Activated T-cell treated with anti-CD3 and anti-CD28 coated beads, Interleukin-2, amount 50 U/mL, for 24 hours (primary cell): ENCODE measurements around the gene PBX4.

Source experiments
- DNase-seq: peaks from one replicate; pipeline ENCODE4 v3.0.0-alpha.2; 2020
- H3K27ac Mint-ChIP-seq: 2 replicates; pipeline ENCODE4 v1.8.0; 2020; ENCODE audit warnings: mild to moderate bottlenecking, mixed read lengths
- H3K27me3 Mint-ChIP-seq: 2 replicates; pipeline ENCODE4 v1.8.0; 2020; ENCODE audit warnings: mixed read lengths
- H3K36me3 Mint-ChIP-seq: 2 replicates; pipeline ENCODE4 v1.8.0; 2020; ENCODE audit warnings: low read depth, mixed read lengths
- H3K4me1 Mint-ChIP-seq: 2 replicates; pipeline ENCODE4 v1.8.0; 2020; ENCODE audit warnings: low read depth, mixed read lengths
- H3K4me3 Mint-ChIP-seq: 2 replicates; pipeline ENCODE4 v1.8.0; 2020; ENCODE audit warnings: mild to moderate bottlenecking, moderate library complexity, mixed read lengths
- H3K9me3 Mint-ChIP-seq: 2 replicates; pipeline ENCODE4 v1.8.0; 2020; ENCODE audit warnings: mixed read lengths

The PBX4 gene

DNA sequence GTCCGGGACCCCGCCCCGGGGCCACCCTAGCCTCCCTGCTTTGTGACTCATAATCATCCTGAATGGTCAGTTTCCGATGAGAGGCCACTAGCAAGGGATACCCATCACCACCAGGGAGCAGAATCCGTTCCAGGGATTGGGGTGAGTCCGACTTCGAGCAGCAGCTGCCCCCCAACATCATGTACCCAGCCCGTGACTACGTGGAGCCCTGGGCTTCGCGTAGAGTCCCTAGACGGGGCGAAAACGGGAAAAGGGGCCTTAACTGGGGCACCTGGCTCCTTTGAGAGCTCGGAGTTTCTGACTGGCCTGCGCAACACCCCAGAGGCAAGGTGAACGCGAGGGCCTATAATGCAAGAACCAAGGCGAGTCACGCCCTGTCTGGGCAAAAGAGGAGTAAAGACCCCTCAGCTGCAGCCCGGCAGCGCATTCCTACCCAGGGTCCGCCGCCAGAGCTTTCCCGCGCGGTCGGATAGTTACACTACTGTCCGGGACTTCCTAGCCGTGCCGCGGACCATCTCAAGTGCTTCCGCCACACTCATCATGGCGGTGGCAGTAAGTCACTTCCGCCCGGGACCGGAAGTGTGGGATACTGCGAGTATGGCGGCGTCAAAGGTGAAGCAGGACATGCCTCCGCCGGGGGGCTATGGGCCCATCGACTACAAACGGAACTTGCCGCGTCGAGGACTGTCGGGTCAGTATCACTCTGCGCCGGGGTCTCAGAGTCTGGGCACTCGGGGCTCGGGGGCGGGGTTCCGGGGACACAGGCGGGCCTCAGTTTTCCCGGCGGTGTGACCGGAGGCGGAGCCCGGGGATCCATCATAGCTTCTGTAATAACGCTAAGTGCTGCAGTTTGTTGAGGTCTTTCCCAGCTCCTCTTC, 102.6 kb downstream of the PBX4 start, which contains the start of gene NDUFA13:
Gene NDUFA13, plus strand, starts transcription at position 584 of the 878 bp plus-strand sequence. Its CDS starts 14 bp downstream, at position 598.
- Mint-ChIP-seq H3K36me3 (peaks cover 56% of the 10 kb centered on the region), H3K27ac (peak within 1 kb of the TSS; percentile 97), H3K27me3 (no peaks in the 10 kb centered on the region), H3K9me3 (no peaks in the 10 kb centered on the region), H3K4me3 (peak within 1 kb of the TSS; percentile 95), H3K4me1 (peaks cover 38% of the 10 kb centered on the region)
- peak; percentile 99 for DNase-seq

GRCh38 chr19:19514881-19515641, 103.4 kb downstream of the PBX4 start, which contains the start of gene TSSK6:
TSSK6 (minus strand) TSS chr19:19515548; CDS start chr19:19515427, 121 bp downstream.
- peaks cover 31% of the 10 kb centered on the region for H3K4me1 Mint-ChIP-seq
- H3K4me3 Mint-ChIP-seq = peak within 1 kb of the TSS; percentile 95
- DNase-seq = no peak
- no peaks in the 10 kb centered on the region for H3K9me3 Mint-ChIP-seq
- H3K27me3 Mint-ChIP-seq = no peaks in the 10 kb centered on the region
- peaks cover 48% of the 10 kb centered on the region for H3K36me3 Mint-ChIP-seq
- peak within 1 kb of the TSS; percentile 97 for H3K27ac Mint-ChIP-seq

GRCh38 chr19:19514215-19514657, 104.3 kb downstream of the PBX4 start:
- Mint-ChIP-seq H3K4me1 (peaks cover 24% of the 10 kb centered on the region), H3K4me3 (peak overlapping the region; percentile 57)

DNA sequence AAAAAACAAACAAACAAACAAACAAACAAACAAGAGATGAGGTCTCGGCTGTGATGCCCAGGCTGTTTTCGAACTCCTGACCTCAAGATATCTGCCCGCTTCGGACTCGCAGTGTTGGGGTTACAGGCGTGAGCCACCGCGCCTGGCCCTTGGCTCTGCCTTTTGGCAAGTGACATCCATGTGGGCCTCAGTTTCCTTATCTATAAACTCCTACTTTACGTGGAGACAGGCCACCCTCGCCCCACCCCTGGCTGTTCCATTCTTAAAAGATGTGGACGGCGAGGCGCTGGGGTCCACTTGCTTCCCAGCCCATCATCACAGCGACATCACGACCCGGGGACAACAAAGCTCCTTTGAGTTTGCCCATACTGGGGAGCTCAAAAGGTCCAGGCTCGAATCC, 104.8 kb downstream of the PBX4 start:
- Mint-ChIP-seq H3K27me3 (no peaks in the 10 kb centered on the region), H3K27ac (peak overlapping the region; percentile 47), H3K9me3 (no peaks in the 10 kb centered on the region), H3K4me3 (peak overlapping the region; percentile 57), H3K36me3 (peaks cover 38% of the 10 kb centered on the region), H3K4me1 (peaks cover 22% of the 10 kb centered on the region)
- DNase-seq = no peak

More at GRCh38 chr19:19514215-19514657, 104.3 kb downstream of the PBX4 start:
- peak overlapping the region; percentile 59 for H3K27ac Mint-ChIP-seq
- no peaks in the 10 kb centered on the region for H3K27me3 Mint-ChIP-seq
- no peaks in the 10 kb centered on the region for H3K9me3 Mint-ChIP-seq
- no peak for DNase-seq
- H3K36me3 Mint-ChIP-seq = peaks cover 40% of the 10 kb centered on the region
